Kidney (tissue), 14 donors: ENCODE measurements around the gene EPHB1. TPM values are rescaled to one million over a fixed set of nuclear protein-coding genes. Genes with fewer than 3 reads are reported as not detected.

Experiments used
- DNase-seq, 5 donors: peaks; one replicate each; pipeline ENCODE4 v3.0.0-alpha.2; 2013 to 2020
- FAIRE-seq: peaks from 2 replicates; lab custom pipeline; 2012; peaks lifted over from hg19 to GRCh38; lab: Jason Lieb, UNC
- H3K27ac ChIP-seq, 2 donors: one replicate each; pipeline ENCODE4 v1.7.0; 2013; ENCODE audit warnings: low read depth in 2 of 2, low read length in 2 of 2, inconsistent platforms in 1 of 2
- H3K27me3 ChIP-seq: one replicate; pipeline ENCODE4 v1.7.1; 2013; ENCODE audit warnings: low read length, inconsistent platforms; ENCODE audit not compliant: control insufficient read depth, insufficient read depth
- H3K36me3 ChIP-seq, 3 donors: one replicate each; pipeline versions ENCODE4 v1.7.0 to v1.7.1; 2013; ENCODE audit warnings: low read length in 3 of 3, control low read depth in 1 of 3, inconsistent platforms in 1 of 3; ENCODE audit not compliant: insufficient read depth in 3 of 3, control insufficient read depth in 2 of 3
- H3K4me1 ChIP-seq, 3 donors: one replicate each; pipeline versions ENCODE4 v1.7.0 to v1.7.1; 2013; ENCODE audit warnings: low read length in 3 of 3, inconsistent platforms in 1 of 3, low read depth in 1 of 3; ENCODE audit not compliant: control insufficient read depth in 2 of 3, insufficient read depth in 2 of 3
- H3K4me3 ChIP-seq, 3 donors: one replicate each; pipeline versions ENCODE4 v1.7.0 to v1.8.1; 2013; ENCODE audit warnings: low read length in 3 of 3, control low read depth in 1 of 3, inconsistent platforms in 1 of 3
- H3K9ac ChIP-seq, 3 donors: one replicate each; pipeline versions ENCODE4 v1.7.0 to v1.7.1; 2013; ENCODE audit warnings: low read length in 3 of 3, control low read depth in 1 of 3, inconsistent platforms in 1 of 3
- H3K9me3 ChIP-seq, 3 donors: one replicate each; pipeline versions ENCODE4 v1.7.0 to v1.7.1; 2013; ENCODE audit warnings: low read length in 3 of 3, control low read depth in 1 of 3, inconsistent platforms in 1 of 3; ENCODE audit not compliant: control insufficient read depth in 2 of 3, insufficient read depth in 1 of 3
- CTCF ChIP-seq: IDR thresholded peaks from 3 replicates; pipeline ENCODE4 v1.5.1; 2012; ENCODE audit warnings: mild to moderate bottlenecking, moderate library complexity, borderline replicate concordance; ENCODE audit not compliant: insufficient read depth; ENCODE audit errors: extremely low read depth
- intact Hi-C: fragments of 100-400 bp; cut with DNase I; formaldehyde crosslinking; loops from one replicate; pipeline ENCODE4 v1.11.1; 2022
- polyA plus RNA-seq: library from polyadenylated mRNA; stranded (reverse); fragments of 350-450 nt; fragmentation: Illumina TruSeq; extraction: RNeasy Lipid Tissue Mini Kit (QIAGEN cat#74804); gene quantifications from one replicate; pipeline ENCODE4 v1.2.3, GENCODE V29; 2014; ENCODE audit warnings: low read depth, low replicate concordance; ENCODE audit not compliant: insufficient read depth
- total RNA-seq: library from RNA; stranded (reverse); fragmentation: NEBNext Ultra II Directional; extraction: Animal tissue kit (Norgen Biotek cat#: 25700); gene quantifications from one replicate; pipeline ENCODE4 v1.2.1, GENCODE V29; 2021
- donor health status: control.
- donor health status: control.
- donor health status: control.
- donor health status: control.
- donor health status: control.
- donor health status: DM: yes; HTN: yes; CAD: no.
- donor health status: Normal renal cell carcinoma (clear cell type).

The EPHB1 gene
- total and polyA plus RNA-seq, 2 donors from 2014 or later = 0.39 to 3.2 TPM

DNA sequence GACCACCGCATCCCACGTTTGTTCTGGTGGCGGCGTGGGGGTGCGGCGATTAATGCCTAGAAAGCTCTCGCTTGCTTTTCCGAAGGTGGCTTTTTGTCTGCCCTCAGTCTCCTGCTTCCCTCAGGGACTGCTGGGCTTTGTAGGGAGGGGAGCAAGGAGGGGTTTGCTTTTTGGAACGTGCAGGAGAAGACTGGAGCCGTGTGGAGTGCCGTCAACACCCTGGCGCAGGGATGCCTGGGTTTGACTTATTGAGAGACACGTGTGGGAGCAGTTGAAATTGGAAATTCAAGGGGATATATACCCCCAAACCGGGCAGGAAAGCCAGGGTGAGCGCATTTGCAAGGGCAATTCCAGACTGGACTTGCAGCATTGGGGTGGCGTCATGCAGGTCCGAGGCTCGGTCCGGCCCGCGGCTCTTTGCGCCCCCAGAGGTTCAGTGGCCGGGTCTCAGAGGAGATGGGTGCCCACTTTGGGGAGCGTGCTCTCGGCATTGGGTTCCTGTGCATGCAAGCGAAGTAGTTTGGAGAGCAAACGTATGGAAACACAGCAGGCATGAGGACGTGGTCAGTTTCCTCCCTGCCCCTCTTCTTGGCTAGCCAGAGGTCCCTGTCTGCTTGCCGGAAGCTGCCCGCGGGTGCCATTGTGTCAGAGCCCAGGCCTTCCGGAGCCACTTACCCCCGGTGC lies 2.1 kb downstream of the EPHB1 start:
- H3K9me3 ChIP-seq = no peaks in the 10 kb centered on the region
- H3K9ac ChIP-seq = no peak overlapping the region
- H3K36me3 ChIP-seq = no peaks in the 10 kb centered on the region
- no peak for TF ChIP-seq CTCF
- FAIRE-seq (no peak), DNase-seq (peak in 4 of 5 donors; percentile 32 to 68 (median 43))
- H3K4me1 ChIP-seq = peaks cover 0 to 5% (median 0%) of the 10 kb centered on the region in 3 donors
- H3K27ac ChIP-seq = no peak overlapping the region
- peaks cover 2% of the 10 kb centered on the region for H3K27me3 ChIP-seq
- intact Hi-C loops = no loop called here
- peak overlapping the region in 2 of 3 donors; percentile 22 to 67 for H3K4me3 ChIP-seq

- FAIRE-seq (no peak), DNase-seq (no peak)
- peaks cover 0 to 5% (median 0%) of the 10 kb centered on the region in 3 donors for H3K4me1 ChIP-seq
- H3K27ac ChIP-seq = no peak overlapping the region
- no peak overlapping the region for H3K9ac ChIP-seq
- intact Hi-C loops = no loop called here
- H3K27me3 ChIP-seq = peaks cover 2% of the 10 kb centered on the region
- TF ChIP-seq CTCF = no peak
- no peaks in the 10 kb centered on the region for H3K36me3 ChIP-seq
- H3K4me3 ChIP-seq = no peak overlapping the region
- no peaks in the 10 kb centered on the region for H3K9me3 ChIP-seq
Observed at GRCh38 chr3:134797741-134798451, 2.8 kb downstream of the EPHB1 start.

- FAIRE-seq (no peak), DNase-seq (no peak)
- Histone ChIP-seq H3K4me3 (no peak overlapping the region), H3K4me1 (peaks cover 0 to 5% (median 0%) of the 10 kb centered on the region in 3 donors), H3K9me3 (no peaks in the 10 kb centered on the region), H3K9ac (no peak overlapping the region), H3K27me3 (peaks cover 2% of the 10 kb centered on the region), H3K36me3 (no peaks in the 10 kb centered on the region), H3K27ac (no peak overlapping the region)
- intact Hi-C loops = no loop called here
- no peak for TF ChIP-seq CTCF
Observed at GRCh38 chr3:134798681-134799311, 3.7 kb downstream of the EPHB1 start.
